ENCODE results near the gene RGR. TPM values are rescaled to one million over a fixed set of nuclear protein-coding genes. Genes with fewer than 3 reads are reported as not detected.

RGR gene
- total RNA-seq, 2 experiments from 2014 or later, result not detected

DNA sequence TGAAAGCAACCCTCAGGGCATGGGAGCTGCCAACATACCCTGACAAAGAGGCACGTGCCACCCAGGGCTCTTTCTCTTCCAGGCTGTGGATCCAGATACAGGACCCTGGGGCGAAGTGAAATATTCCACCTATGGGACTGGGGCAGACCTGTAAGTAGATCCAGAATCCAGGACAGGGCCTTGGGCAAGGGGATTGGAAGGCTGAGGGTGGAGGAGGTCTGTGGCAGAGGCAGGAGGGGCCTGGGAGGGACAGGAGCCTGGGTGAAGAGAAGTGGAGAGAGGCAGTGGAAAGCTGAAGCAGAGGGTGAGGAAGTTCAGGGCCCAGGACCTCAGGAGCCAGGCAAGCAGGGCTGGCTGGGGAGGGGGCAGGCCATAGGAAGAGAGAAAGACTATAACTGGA, 33.3 kb upstream of the RGR start:
- H3K36me3 Mint-ChIP-seq, result no peaks in the 10 kb centered on the region
- H3K27ac Mint-ChIP-seq, result no peak overlapping the region
- no peaks in the 10 kb centered on the region for H3K9me3 Mint-ChIP-seq
- peaks cover 10% of the 10 kb centered on the region for H3K27me3 Mint-ChIP-seq
- H3K4me1 Mint-ChIP-seq, result no peaks in the 10 kb centered on the region
- DNase-seq, result no peak
- H3K4me3 Mint-ChIP-seq, result no peak overlapping the region

DNA sequence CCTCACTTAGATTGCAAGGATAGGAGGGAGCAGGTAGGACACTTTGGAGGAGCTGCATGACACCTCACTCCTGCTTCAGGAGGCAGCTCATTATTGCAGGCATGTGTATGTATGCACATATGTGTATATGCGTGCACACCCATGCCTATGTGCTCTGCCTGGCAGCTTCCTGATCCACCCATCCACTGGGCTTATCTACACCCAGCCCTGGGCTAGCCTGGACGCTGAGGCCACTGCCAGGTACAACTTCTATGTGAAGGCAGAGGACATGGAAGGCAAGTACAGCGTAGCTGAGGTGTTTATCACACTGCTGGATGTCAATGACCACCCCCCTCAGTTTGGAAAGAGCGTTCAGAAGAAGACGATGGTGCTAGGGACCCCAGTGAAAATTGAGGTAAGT, 32.8 kb upstream of the RGR start:
- H3K4me3 Mint-ChIP-seq, result no peak overlapping the region
- no peaks in the 10 kb centered on the region for H3K36me3 Mint-ChIP-seq
- no peak for DNase-seq
- peaks cover 5% of the 10 kb centered on the region for H3K27me3 Mint-ChIP-seq
- H3K4me1 Mint-ChIP-seq, result no peaks in the 10 kb centered on the region
- no peaks in the 10 kb centered on the region for H3K9me3 Mint-ChIP-seq
- no peak overlapping the region for H3K27ac Mint-ChIP-seq

DNA sequence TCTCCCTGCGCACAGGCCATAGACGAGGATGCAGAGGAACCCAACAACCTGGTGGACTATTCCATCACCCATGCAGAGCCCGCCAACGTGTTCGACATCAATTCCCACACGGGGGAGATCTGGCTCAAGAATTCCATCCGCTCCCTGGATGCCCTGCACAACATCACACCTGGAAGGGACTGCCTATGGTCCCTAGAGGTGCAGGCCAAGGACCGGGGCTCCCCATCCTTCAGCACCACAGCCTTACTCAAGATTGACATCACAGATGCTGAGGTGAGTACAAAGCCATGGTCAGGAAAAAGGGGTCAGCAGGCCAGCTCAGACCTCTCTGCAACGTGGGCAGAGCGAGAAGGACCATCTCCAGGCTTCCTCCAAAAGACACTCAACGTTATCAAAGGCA, 31.8 kb upstream of the RGR start:
- Mint-ChIP-seq H3K4me3 (no peak overlapping the region), H3K4me1 (no peaks in the 10 kb centered on the region), H3K27ac (no peak overlapping the region), H3K9me3 (no peaks in the 10 kb centered on the region), H3K27me3 (peaks cover 4% of the 10 kb centered on the region), H3K36me3 (no peaks in the 10 kb centered on the region)
- DNase-seq, result no peak

DNA sequence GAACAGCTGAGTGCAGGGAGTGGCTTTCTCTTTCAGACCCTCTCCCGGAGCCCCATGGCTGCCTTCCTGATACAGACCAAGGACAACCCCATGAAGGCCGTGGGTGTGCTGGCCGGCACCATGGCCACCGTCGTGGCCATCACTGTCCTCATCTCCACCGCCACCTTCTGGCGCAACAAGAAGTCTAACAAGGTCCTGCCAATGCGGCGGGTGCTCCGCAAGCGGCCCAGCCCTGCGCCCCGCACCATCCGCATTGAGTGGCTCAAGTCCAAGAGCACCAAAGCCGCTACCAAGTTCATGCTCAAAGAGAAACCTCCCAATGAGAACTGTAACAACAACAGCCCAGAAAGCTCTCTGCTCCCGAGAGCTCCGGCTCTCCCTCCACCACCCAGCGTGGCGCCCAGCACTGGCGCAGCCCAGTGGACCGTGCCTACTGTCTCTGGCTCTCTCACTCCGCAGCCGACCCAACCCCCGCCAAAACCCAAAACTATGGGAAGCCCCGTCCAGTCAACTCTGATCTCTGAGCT, 30.7 kb upstream of the RGR start:
- Mint-ChIP-seq H3K9me3 (peaks cover under 1% of the 10 kb centered on the region), H3K4me1 (no peaks in the 10 kb centered on the region), H3K27ac (no peak overlapping the region), H3K4me3 (peak overlapping the region; percentile 23), H3K27me3 (peaks cover 4% of the 10 kb centered on the region), H3K36me3 (no peaks in the 10 kb centered on the region)
- no peak for DNase-seq

DNA sequence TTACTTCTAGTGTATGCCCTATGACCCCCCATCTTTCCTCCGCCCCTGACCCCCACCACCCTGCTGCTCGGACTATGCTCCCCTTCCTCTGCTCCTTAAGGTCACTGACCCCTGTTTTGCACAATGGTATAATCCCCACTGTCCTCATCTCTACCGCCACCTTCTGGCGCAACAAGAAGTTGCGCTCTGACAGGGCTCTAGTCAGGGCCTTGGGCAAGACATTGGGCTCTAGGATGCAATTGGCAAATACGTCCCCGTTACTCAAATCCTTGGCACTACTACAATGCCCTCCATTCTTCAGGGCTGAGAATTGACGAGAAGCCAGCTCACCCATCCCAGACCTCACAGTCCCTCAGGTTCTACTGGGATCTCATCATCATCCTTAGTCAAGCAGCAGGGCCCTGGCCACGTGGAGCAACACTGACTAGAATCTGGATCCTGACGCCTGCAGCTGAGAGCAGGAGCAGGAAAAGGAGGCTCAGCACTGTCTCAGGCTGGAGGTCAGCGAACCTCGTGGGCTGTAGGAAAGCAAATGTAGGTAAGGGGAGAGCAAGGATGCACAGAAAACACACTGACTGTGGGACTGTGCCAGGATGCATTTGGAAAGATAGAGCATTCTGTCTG, 30.1 kb upstream of the RGR start:
- peak; percentile 41 for DNase-seq
- no peaks in the 10 kb centered on the region for H3K4me1 Mint-ChIP-seq
- H3K36me3 Mint-ChIP-seq, result no peaks in the 10 kb centered on the region
- H3K4me3 Mint-ChIP-seq, result peak overlapping the region; percentile 23
- H3K27ac Mint-ChIP-seq, result no peak overlapping the region
- peaks cover 6% of the 10 kb centered on the region for H3K9me3 Mint-ChIP-seq
- H3K27me3 Mint-ChIP-seq, result peaks cover 4% of the 10 kb centered on the region

DNA sequence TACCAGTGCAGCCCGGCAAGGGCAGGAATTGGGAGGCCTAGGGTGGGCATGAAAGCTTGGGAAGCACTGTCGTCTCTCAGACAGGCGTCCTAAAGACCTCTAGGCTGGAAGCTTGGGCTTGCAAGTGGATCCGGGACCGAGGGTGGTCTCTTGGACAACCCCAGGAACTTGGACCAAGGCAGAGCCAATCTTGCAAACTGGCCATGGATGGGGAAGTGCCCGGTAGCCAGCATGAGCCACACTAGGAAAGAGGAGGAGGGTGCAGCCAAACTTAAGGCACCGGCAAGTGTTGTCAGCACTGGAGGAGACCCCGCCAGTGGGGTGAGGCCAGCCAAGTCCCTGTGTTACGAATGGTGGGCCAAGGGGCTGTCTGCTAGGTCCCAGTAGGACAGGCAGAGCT, 28.0 kb upstream of the RGR start:
- peaks cover 4% of the 10 kb centered on the region for H3K27me3 Mint-ChIP-seq
- DNase-seq, result no peak
- no peak overlapping the region for H3K4me3 Mint-ChIP-seq
- no peak overlapping the region for H3K27ac Mint-ChIP-seq
- H3K4me1 Mint-ChIP-seq, result no peaks in the 10 kb centered on the region
- no peaks in the 10 kb centered on the region for H3K36me3 Mint-ChIP-seq
- peaks cover 6% of the 10 kb centered on the region for H3K9me3 Mint-ChIP-seq

DNA sequence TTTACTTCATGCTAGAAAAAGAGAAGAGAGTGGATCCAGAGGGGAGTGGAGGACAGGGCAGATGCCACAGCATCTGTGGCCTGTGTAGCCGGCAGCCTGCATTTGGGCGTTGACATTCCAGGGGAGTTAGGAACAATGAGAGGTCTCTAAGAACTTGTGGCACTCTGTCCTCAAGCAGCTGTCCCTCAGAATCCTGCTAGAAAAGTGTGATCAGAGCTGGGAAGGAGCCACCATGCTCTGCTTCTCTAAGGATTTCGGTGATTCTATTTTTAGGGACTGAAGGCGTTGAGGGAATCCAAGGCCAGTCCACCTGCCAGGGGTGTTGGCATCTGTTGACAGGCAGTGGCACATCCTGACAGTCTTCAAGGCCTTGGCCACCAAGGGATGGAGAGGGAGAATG, 27.1 kb upstream of the RGR start:
- Mint-ChIP-seq H3K36me3 (no peaks in the 10 kb centered on the region), H3K4me3 (no peak overlapping the region), H3K4me1 (no peaks in the 10 kb centered on the region), H3K9me3 (peaks cover 6% of the 10 kb centered on the region), H3K27me3 (peaks cover 8% of the 10 kb centered on the region), H3K27ac (no peak overlapping the region)
- no peak for DNase-seq

DNA sequence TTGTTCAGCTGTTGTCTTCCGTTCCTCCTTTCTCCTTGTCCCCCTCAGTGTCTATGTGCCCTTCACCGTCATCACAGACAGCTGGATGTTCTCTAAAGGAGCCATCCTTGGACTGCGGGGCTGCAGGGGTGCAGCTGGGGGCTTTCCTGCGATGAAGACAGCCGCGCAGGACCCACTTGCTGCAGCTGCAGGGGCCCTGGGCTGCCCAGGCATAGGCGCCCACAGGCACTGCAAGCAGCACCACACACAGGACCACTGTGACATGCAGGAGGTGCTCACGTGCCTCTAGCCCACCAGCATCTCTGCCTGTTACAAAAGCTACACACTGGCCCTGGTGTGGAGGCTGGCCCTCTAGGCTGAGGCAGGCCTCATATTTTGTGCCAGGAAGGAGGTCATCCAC, 22.9 kb upstream of the RGR start:
- Mint-ChIP-seq H3K27me3 (peaks cover 12% of the 10 kb centered on the region), H3K36me3 (no peaks in the 10 kb centered on the region), H3K4me3 (no peak overlapping the region), H3K4me1 (no peaks in the 10 kb centered on the region), H3K9me3 (peaks cover 6% of the 10 kb centered on the region), H3K27ac (no peak overlapping the region)
- no peak for DNase-seq

DNA sequence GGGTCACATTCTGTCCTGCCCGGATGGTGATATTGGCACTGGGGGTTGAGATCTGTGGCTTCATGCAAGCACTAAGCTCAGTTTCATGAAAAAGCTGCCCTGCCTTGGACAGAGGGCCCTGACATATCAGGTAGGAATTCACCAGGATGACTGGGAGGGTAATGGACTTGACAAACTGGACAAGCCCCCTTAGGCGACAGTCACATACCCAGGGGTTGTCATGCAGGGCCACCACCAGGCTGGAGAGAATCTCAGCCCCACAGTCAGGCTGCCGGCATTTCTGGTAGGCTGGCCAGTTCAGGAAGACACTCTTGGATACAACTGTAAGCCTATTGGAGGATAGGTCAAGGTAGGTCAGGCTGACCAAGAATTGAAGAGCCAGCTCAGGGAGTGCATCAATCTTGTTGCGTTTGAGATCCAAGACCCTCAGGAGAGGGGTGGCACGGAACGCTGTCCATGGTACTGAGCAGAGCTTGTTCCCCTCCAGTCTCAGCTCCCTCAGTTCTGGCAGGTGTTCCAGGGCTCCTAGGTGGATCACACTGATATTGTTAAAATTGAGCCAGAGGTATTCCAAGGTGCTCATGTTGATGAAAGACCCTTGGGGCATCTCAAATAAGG, 20.3 kb upstream of the RGR start:
- no peak for DNase-seq
- Mint-ChIP-seq H3K9me3 (peaks cover 1% of the 10 kb centered on the region), H3K4me3 (no peak overlapping the region), H3K4me1 (no peaks in the 10 kb centered on the region), H3K27ac (no peak overlapping the region), H3K36me3 (no peaks in the 10 kb centered on the region), H3K27me3 (peaks cover 17% of the 10 kb centered on the region)

DNA sequence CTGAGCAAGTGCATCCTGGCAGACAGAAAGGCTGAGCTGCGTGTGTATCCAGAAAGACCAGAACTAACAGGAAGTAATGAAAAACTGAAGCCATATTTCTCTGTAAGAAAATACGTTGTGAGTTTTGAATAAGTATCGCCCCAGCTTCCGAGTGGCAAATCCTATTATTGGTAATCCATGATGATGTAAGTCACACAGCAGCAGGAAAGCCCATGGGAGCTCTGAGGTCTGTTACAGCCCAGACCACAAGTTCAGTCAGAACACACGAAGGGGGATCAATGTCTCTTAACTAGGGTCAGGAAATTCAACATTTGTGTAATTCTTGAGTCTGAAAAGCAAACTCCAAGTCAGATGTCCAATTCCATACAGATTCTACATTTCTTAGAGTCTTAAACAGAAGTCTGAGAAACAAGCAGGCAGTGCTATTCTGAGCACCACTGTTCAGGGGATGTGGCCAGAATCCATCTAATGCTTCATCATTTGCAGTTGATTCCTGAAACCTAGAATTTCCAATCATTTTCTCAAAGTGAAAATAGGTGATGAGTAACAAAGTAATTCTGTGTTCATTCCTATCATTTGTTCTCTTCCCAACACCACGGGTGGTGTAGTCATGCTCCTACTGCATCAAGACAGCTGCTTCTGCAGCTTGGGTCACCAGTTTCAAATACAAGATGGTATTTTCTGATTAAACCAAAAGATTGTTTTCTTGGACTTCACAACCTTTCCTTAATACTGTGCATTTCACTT, 19.3 kb upstream of the RGR start, which contains the start of gene LRIT2:
Gene LRIT2, minus strand, starts transcription at position 118 of the 747 bp plus-strand sequence. Its CDS starts 24 bp downstream, at position 94.
- Mint-ChIP-seq H3K4me1 (no peaks in the 10 kb centered on the region), H3K27me3 (peaks cover 17% of the 10 kb centered on the region), H3K27ac (no peak within 1 kb of the TSS), H3K4me3 (no peak within 1 kb of the TSS), H3K36me3 (no peaks in the 10 kb centered on the region), H3K9me3 (no peaks in the 10 kb centered on the region)
- DNase-seq, result no peak

DNA sequence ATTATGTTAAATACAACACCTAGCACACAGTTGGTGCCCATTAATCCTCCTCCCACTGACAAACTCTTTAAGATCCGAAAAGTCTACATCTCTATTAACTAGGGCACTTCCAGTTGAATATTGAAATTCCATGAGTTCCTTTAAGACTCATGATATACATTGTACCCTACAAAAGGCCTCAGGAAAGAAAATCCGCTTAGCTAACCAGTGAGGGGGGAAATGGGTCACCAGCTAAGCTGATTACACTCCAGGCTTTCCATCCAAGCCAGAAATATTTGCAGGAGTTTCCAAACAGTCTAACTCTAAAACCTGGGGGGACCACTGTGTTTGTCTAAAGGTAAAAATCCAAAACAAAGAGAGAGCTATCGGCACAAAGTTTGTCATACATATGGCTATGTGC, 18.2 kb upstream of the RGR start:
- H3K27ac Mint-ChIP-seq, result no peak overlapping the region
- H3K36me3 Mint-ChIP-seq, result no peaks in the 10 kb centered on the region
- H3K4me3 Mint-ChIP-seq, result no peak overlapping the region
- H3K9me3 Mint-ChIP-seq, result no peaks in the 10 kb centered on the region
- no peak for DNase-seq
- no peaks in the 10 kb centered on the region for H3K4me1 Mint-ChIP-seq
- peaks cover 18% of the 10 kb centered on the region for H3K27me3 Mint-ChIP-seq

DNA sequence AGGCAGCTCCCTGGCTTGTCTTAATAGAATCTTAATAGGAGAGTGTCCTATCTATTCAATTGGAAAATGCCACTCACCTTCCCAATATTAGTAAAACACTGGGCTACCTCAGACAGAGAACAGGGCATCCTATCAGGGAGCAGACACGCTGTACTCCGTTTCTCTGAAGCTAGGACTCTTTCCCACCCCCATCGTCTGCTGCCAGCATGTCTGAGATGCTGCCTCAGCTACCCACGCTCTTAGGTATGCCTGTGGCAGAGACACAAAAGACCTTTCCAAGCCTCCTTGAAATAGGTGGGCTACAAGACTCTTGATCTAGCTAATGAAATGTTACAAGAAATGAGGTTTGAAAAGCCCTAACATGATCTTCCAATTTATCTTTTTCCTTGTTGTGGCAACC, 17.0 kb upstream of the RGR start:
- Mint-ChIP-seq H3K4me3 (no peak overlapping the region), H3K36me3 (no peaks in the 10 kb centered on the region), H3K9me3 (no peaks in the 10 kb centered on the region), H3K27ac (no peak overlapping the region), H3K4me1 (no peaks in the 10 kb centered on the region), H3K27me3 (peaks cover 16% of the 10 kb centered on the region)
- no peak for DNase-seq

DNA sequence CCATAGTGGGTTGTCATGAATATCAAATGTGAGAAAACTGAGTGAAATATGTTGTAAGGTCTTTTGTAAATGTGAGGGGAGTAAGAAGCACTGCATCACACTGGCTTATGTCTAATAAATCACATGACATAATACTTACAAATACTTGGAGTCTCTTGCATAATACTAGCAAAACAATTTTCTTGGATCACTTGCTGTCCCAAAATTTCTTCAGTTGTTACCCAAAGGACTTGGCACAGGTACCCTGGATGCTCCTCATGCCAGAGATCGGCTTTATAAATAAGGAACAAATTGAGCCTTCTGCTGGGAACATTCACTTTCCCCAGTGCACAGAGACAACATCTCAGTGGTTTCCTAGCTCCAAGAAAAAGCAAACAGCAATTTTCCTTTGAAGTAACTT, 14.5 kb upstream of the RGR start:
- peaks cover 14% of the 10 kb centered on the region for H3K27me3 Mint-ChIP-seq
- no peak for DNase-seq
- no peaks in the 10 kb centered on the region for H3K36me3 Mint-ChIP-seq

DNA sequence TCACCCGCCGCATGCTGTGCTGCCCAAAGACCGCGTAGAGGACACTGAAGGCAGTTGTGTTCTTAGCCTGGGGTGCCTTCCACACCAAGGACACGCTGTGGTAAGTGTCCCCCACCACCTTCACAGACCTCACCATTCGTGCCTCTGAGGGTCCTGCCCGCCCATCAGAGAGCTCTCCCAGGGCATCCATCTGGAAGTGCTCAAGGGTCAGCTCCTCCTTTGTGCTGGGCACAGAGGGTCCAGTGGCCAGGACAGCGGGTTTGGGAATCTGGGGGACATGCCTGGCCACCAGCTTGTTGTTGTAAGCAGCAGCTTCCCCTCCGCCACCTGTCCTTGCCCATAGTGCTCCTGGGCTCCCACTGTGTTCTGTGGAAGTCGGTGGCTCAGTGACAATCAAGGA, 12.5 kb upstream of the RGR start:
- peaks cover 22% of the 10 kb centered on the region for H3K27me3 Mint-ChIP-seq

More for the DNA sequence above, 14.5 kb upstream of the RGR start:
- Mint-ChIP-seq H3K27ac (no peak overlapping the region), H3K4me1 (no peaks in the 10 kb centered on the region), H3K4me3 (no peak overlapping the region), H3K9me3 (no peaks in the 10 kb centered on the region)

DNA sequence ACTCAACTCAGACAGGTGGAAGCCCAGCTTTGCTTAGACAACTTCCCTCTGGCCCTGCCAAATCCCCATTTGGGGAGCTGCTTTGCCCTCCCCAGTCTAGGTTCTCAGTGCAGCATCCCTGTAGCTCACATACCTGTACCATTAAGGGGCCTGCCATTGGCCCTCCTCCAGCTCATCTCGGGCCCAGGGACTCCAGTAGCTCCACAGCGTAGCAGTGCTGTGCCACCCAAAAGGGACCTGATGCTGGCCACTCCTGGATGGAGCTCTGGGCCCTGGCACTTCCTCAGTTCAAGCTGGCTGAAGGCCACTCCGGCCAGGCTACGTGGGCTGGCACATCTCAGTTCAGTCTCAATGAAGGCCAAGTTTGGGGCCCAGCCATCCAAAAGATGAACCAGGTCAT, 10.9 kb upstream of the RGR start:
- Mint-ChIP-seq H3K36me3 (no peaks in the 10 kb centered on the region), H3K27ac (no peak overlapping the region), H3K4me3 (no peak overlapping the region), H3K9me3 (no peaks in the 10 kb centered on the region), H3K4me1 (no peaks in the 10 kb centered on the region), H3K27me3 (peaks cover 17% of the 10 kb centered on the region)
- DNase-seq, result no peak

More for the DNA sequence above, 12.5 kb upstream of the RGR start:
- no peaks in the 10 kb centered on the region for H3K36me3 Mint-ChIP-seq
- H3K4me3 Mint-ChIP-seq, result no peak overlapping the region
- no peak overlapping the region for H3K27ac Mint-ChIP-seq
- no peaks in the 10 kb centered on the region for H3K9me3 Mint-ChIP-seq
- no peaks in the 10 kb centered on the region for H3K4me1 Mint-ChIP-seq
- no peak for DNase-seq
